D721Med (cell line): ENCODE results near the gene FAM81A.

ENCODE experiments used
- DNase-seq: peaks from one replicate; pipeline ENCODE4 v3.0.0; 2011; ENCODE audit warnings: low spot score; ENCODE audit not compliant: insufficient read length
- FAIRE-seq: peaks from 2 replicates; lab custom pipeline; 2011; peaks lifted over from hg19 to GRCh38; lab: Jason Lieb, UNC
- CTCF ChIP-seq: IDR thresholded peaks from 2 replicates; pipeline ENCODE4 v1.5.1; 2012; ENCODE audit warnings: mild to moderate bottlenecking, control low read depth; ENCODE audit not compliant: insufficient read depth; ENCODE audit errors: missing control alignments

Gene FAM81A

GRCh38 chr15:59432389-59432788, 5.6 kb upstream of the FAM81A start:
- TF ChIP-seq CTCF = no peak
- DNase-seq (no peak), FAIRE-seq (no peak)

- TF ChIP-seq CTCF = no peak
- FAIRE-seq (no peak), DNase-seq (no peak)
Measured at GRCh38 chr15:59434481-59434880, 3.5 kb upstream of the FAM81A start.

GRCh38 chr15:59436774-59437141, 1.2 kb upstream of the FAM81A start:
- DNase-seq (no peak), FAIRE-seq (no peak)
- no peak for TF ChIP-seq CTCF

GRCh38 chr15:59437142-59437816, 707 bp upstream of the FAM81A start:
- DNase-seq (no peak), FAIRE-seq (no peak)
- no peak for TF ChIP-seq CTCF

- DNase-seq (no peak), FAIRE-seq (no peak)
- no peak for TF ChIP-seq CTCF
Measured at GRCh38 chr15:59438625-59439290, 772 bp downstream of the FAM81A start.

- no peak for DNase-seq
- no peak for FAIRE-seq
- TF ChIP-seq CTCF = no peak
Measured at GRCh38 chr15:59439576-59439975, 1.6 kb downstream of the FAM81A start.
